HCT116 (cell line): ENCODE results near the gene RPL37A.

ENCODE experiments used
- CTCF ChIP-seq, 3 experiments: fragments of 200-600 bp in 1 of 3; sonication (generic) in 1 of 3; IDR thresholded peaks in 2 of 3; conservative IDR thresholded peaks in 1 of 3; 2 replicates each; pipeline ENCODE4 v1.5.1; 2012 to 2017; ENCODE audit warnings: low read depth in 2 of 3, low read length in 2 of 3, antibody characterized with exemption in 1 of 3, borderline replicate concordance in 1 of 3, control low read depth in 1 of 3, mild to moderate bottlenecking in 1 of 3, mixed read lengths in 1 of 3, mixed run types in 1 of 3, moderate library complexity in 1 of 3; ENCODE audit not compliant: insufficient read depth in 1 of 3
- EGR1 ChIP-seq: IDR thresholded peaks from 2 replicates; pipeline ENCODE4 v1.6.1; 2012; ENCODE audit warnings: low read depth
- ELF1 ChIP-seq: IDR thresholded peaks from 2 replicates; pipeline ENCODE4 v1.6.1; 2012; ENCODE audit warnings: low read depth, borderline replicate concordance
- EZH2 ChIP-seq: fragments of 200-600 bp; sonication (generic); IDR thresholded peaks from 2 replicates; pipeline ENCODE4 v1.6.1; 2017; ENCODE audit warnings: antibody characterized with exemption, mixed run types
- MAX ChIP-seq: IDR thresholded peaks from 2 replicates; pipeline ENCODE4 v1.6.1; 2012
- POLR2A ChIP-seq: IDR thresholded peaks from 2 replicates; pipeline ENCODE4 v1.7.0; 2011; ENCODE audit warnings: borderline replicate concordance; ENCODE audit not compliant: insufficient read depth, insufficient read length; ENCODE audit errors: extremely low read depth
- POLR2AphosphoS5 ChIP-seq: IDR thresholded peaks from 2 replicates; pipeline ENCODE4 v1.6.1; 2011; ENCODE audit warnings: mild to moderate bottlenecking, low read depth, low read length, moderate library complexity
- RAD21 ChIP-seq: IDR thresholded peaks from 2 replicates; pipeline ENCODE4 v1.6.1; 2012; ENCODE audit warnings: low read depth, mild to moderate bottlenecking
- REST ChIP-seq: IDR thresholded peaks from 2 replicates; pipeline ENCODE4 v1.6.1; 2012; ENCODE audit warnings: low read depth
- SIN3A ChIP-seq: IDR thresholded peaks from 2 replicates; pipeline ENCODE4 v1.6.1; 2012; ENCODE audit warnings: low read depth
- SP1 ChIP-seq: IDR thresholded peaks from 2 replicates; pipeline ENCODE4 v1.6.1; 2012; ENCODE audit warnings: low read depth
- SRF ChIP-seq: IDR thresholded peaks from 2 replicates; pipeline ENCODE4 v1.6.1; 2012; ENCODE audit warnings: low read depth
- TCF7L2 ChIP-seq: IDR thresholded peaks from 2 replicates; pipeline ENCODE4 v1.7.0; 2011; ENCODE audit warnings: borderline replicate concordance, inconsistent platforms; ENCODE audit not compliant: insufficient read depth, insufficient read length; ENCODE audit errors: extremely low read depth
- ZNF274 ChIP-seq: fragments of 200-500 bp; sonication (Bioruptor generic); IDR thresholded peaks from 2 replicates; pipeline ENCODE4 v1.6.1; 2014; ENCODE audit warnings: mild to moderate bottlenecking, low read depth, low read length, inconsistent platforms

GRCh38 chr2:216541505-216541904 is 42.9 kb downstream of the RPL37A start:
- TF ChIP-seq CTCF (IDR thresholded peaks at IDR 0.05 in 2 of 3, conservative IDR thresholded peaks at IDR 0.05 in 1 of 3; ENCODE audit: borderline replicate concordance in 1 of 3, insufficient read depth in 1 of 3, low read depth in 2 of 3, low read length in 2 of 3) (no peak), POLR2AphosphoS5 (no peak), SP1 (no peak), ELF1 (no peak), EZH2 (no peak), POLR2A (no peak), RAD21 (no peak), SRF (no peak), MAX (no peak), REST (no peak), TCF7L2 (no peak), ZNF274 (no peak), SIN3A (no peak), EGR1 (no peak)
